IMR-90 (cell line): ENCODE measurements around the gene DCC. TPM values are rescaled to one million over a fixed set of nuclear protein-coding genes. Genes with fewer than 3 reads are reported as not detected.

Source experiments
- ATAC-seq: fragments of 200-7000 bp; cut with Tn5 transposase; 2 replicates; pipeline ENCODE4 v1.9.1; 2020; ENCODE audit warnings: low read depth, mild to moderate bottlenecking, moderate library complexity
- BruUV-seq: library from RNA; stranded (reverse); fragments of 400-500 nt; replicated peaks from 2 replicates; lab custom pipeline; 2021; lab: Mats Ljungman, UMichigan
- CTCF ChIA-PET: fragments of 300-600 bp; formaldehyde crosslinking; extraction: SDS; loops from one replicate; lab custom pipeline; 2021; ENCODE audit warnings: antibody characterized with exemption; lab: Yijun Ruan, JAX
- POLR2A ChIA-PET: fragments of 300-600 bp; sonication (Branson Sonifier 250); formaldehyde crosslinking; loops from one replicate; lab custom pipeline; 2022; ENCODE audit warnings: antibody characterized with exemption; ENCODE audit not compliant: unreplicated experiment; lab: Charles Lee
- DNase-seq: peaks from one replicate; pipeline ENCODE4 v3.0.0; 2013
- H2AFZ ChIP-seq: replicated peaks from 2 replicates; pipeline ENCODE3; 2013; ENCODE audit warnings: low read length, mild to moderate bottlenecking; ENCODE audit not compliant: poor library complexity
- H2AK5ac ChIP-seq: 2 replicates; pipeline ENCODE4 v1.6.1; 2013; ENCODE audit warnings: low read depth, low read length, inconsistent platforms
- H2AK9ac ChIP-seq: replicated peaks from 2 replicates; pipeline ENCODE3; 2013; ENCODE audit warnings: mild to moderate bottlenecking, low read depth, low read length, moderate library complexity; ENCODE audit not compliant: poor library complexity
- H2BK120ac ChIP-seq: 2 replicates; pipeline ENCODE4 v1.6.1; 2013; ENCODE audit warnings: low read depth, low read length, inconsistent platforms
- H2BK15ac ChIP-seq: 3 replicates; pipeline ENCODE4 v1.6.1; 2013; ENCODE audit warnings: low read depth, low read length, inconsistent platforms
- H2BK20ac ChIP-seq: 2 replicates; pipeline ENCODE4 v1.6.1; 2013; ENCODE audit warnings: low read depth, mild to moderate bottlenecking, inconsistent platforms, low read length, moderate library complexity
- H2BK5ac ChIP-seq: 2 replicates; pipeline ENCODE4 v1.6.1; 2013; ENCODE audit warnings: mild to moderate bottlenecking, low read depth, low read length, inconsistent platforms; ENCODE audit not compliant: poor library complexity, severe bottlenecking
- H3K14ac ChIP-seq: replicated peaks from 2 replicates; pipeline ENCODE4 v1.6.1; 2013; ENCODE audit warnings: low read depth, low read length, inconsistent platforms
- H3K18ac ChIP-seq: 2 replicates; pipeline ENCODE4 v1.6.1; 2013; ENCODE audit warnings: low read depth, low read length, control low read depth
- H3K23ac ChIP-seq: 2 replicates; pipeline ENCODE4 v1.6.1; 2013; ENCODE audit warnings: low read depth, low read length, inconsistent platforms
- H3K27ac ChIP-seq: 2 replicates; pipeline ENCODE4 v1.5.1; 2013; ENCODE audit warnings: mild to moderate bottlenecking, control low read depth, low read length; ENCODE audit not compliant: insufficient read depth
- H3K27me3 ChIP-seq: 2 replicates; pipeline ENCODE4 v1.6.1; 2013; ENCODE audit warnings: low read length; ENCODE audit not compliant: control insufficient read depth, insufficient read depth
- H3K36me3 ChIP-seq: 2 replicates; pipeline ENCODE4 v1.6.1; 2013; ENCODE audit warnings: low read length, mixed read lengths; ENCODE audit not compliant: control insufficient read depth, insufficient read depth
- H3K4ac ChIP-seq: 2 replicates; pipeline ENCODE4 v1.6.1; 2013; ENCODE audit warnings: low read depth, low read length, inconsistent platforms
- H3K4me1 ChIP-seq: 2 replicates; pipeline ENCODE4 v1.6.1; 2013; ENCODE audit warnings: low read length, mixed read lengths; ENCODE audit not compliant: control insufficient read depth, insufficient read depth
- H3K4me2 ChIP-seq: 2 replicates; pipeline ENCODE4 v1.6.1; 2013; ENCODE audit warnings: low read depth, mild to moderate bottlenecking, control low read depth, low read length, moderate library complexity
- H3K4me3 ChIP-seq: 2 replicates; pipeline ENCODE4 v1.5.1; 2013; ENCODE audit warnings: low read depth, mild to moderate bottlenecking, control low read depth, low read length, moderate library complexity; ENCODE audit not compliant: insufficient read depth
- H3K56ac ChIP-seq: 2 replicates; pipeline ENCODE4 v1.6.1; 2013; ENCODE audit warnings: low read length, inconsistent platforms; ENCODE audit not compliant: insufficient read depth; ENCODE audit errors: extremely low read depth
- H3K79me1 ChIP-seq, 2 experiments: 2 replicates each; pipeline ENCODE4 v1.6.1; 2013; ENCODE audit warnings: low read length in 2 of 2, inconsistent platforms in 1 of 2, low read depth in 1 of 2
- H3K9ac ChIP-seq: 2 replicates; pipeline ENCODE4 v1.6.1; 2013; ENCODE audit warnings: low read depth, low read length, control low read depth
- H3K9me1 ChIP-seq: 2 replicates; pipeline ENCODE4 v1.6.1; 2013; ENCODE audit warnings: low read length, inconsistent platforms; ENCODE audit not compliant: insufficient read depth
- H3K9me3 ChIP-seq: 2 replicates; pipeline ENCODE4 v1.6.1; 2013; ENCODE audit warnings: low read length; ENCODE audit not compliant: control insufficient read depth, insufficient read depth
- H4K20me1 ChIP-seq: 2 replicates; pipeline ENCODE4 v1.6.1; 2013; ENCODE audit warnings: low read length, inconsistent platforms; ENCODE audit not compliant: insufficient read depth
- H4K5ac ChIP-seq: 2 replicates; pipeline ENCODE4 v1.6.1; 2013; ENCODE audit warnings: mild to moderate bottlenecking, low read depth, low read length, control low read depth
- H4K8ac ChIP-seq, 2 experiments: 2 replicates each; pipeline ENCODE4 v1.6.1; 2013; ENCODE audit warnings: low read depth in 2 of 2, low read length in 2 of 2, control low read depth in 1 of 2, inconsistent platforms in 1 of 2
- H4K91ac ChIP-seq: 2 replicates; pipeline ENCODE4 v1.6.1; 2013; ENCODE audit warnings: low read depth, low read length, inconsistent platforms; ENCODE audit not compliant: insufficient read depth
- BHLHE40 ChIP-seq: fragments of 150-350 bp; IDR thresholded peaks from 2 replicates; pipeline ENCODE4 v1.6.1; 2016; ENCODE audit warnings: mild to moderate bottlenecking, low read depth, low read length
- CEBPB ChIP-seq: IDR thresholded peaks from 2 replicates; pipeline ENCODE4 v1.6.1; 2012; ENCODE audit warnings: low read depth, low read length, improper control_type of control experiment
- CHD1 ChIP-seq: IDR thresholded peaks from 2 replicates; pipeline ENCODE4 v1.6.1; 2012; ENCODE audit warnings: low read depth, low read length, improper control_type of control experiment
- ELK1 ChIP-seq: fragments of 150-350 bp; IDR thresholded peaks from 2 replicates; pipeline ENCODE4 v1.6.1; 2016; ENCODE audit warnings: low read depth, mild to moderate bottlenecking, low read length, moderate library complexity, borderline replicate concordance
- MAFK ChIP-seq: IDR thresholded peaks from 2 replicates; pipeline ENCODE4 v1.6.1; 2012; ENCODE audit warnings: low read depth, low read length, improper control_type of control experiment
- POLR2A ChIP-seq: IDR thresholded peaks from 2 replicates; pipeline ENCODE4 v1.6.1; 2012; ENCODE audit warnings: mild to moderate bottlenecking, low read depth, low read length
- RCOR1 ChIP-seq: IDR thresholded peaks from 2 replicates; pipeline ENCODE4 v1.6.1; 2012; ENCODE audit warnings: mild to moderate bottlenecking, low read length, improper control_type of control experiment; ENCODE audit not compliant: insufficient replicate concordance
- WGBS, 2 experiments: methylation state at CpG; one replicate each; pipeline versions ENCODE4 v1.1.5 to v1.1.7; 2013; ENCODE audit warnings: missing lambda C conversion rate in 2 of 2; ENCODE audit not compliant: insufficient read length in 1 of 2; ENCODE audit errors: extremely low coverage in 2 of 2; 5-methylcytosine and 5-hydroxymethylcytosine counted together
- dilution Hi-C: fragments of 300-500 bp; cut with HindIII; formaldehyde crosslinking; loops from one replicate; pipeline ENCODE4 v1.14.3; 2018; ENCODE audit warnings: low sequenced_read_pairs; ENCODE audit not compliant: unreplicated experiment
- in situ Hi-C: fragments of 300-500 bp; cut with MboI; formaldehyde crosslinking; loops from 3 replicates; pipeline ENCODE4 v1.14.3; 2019; ENCODE audit warnings: low sequenced_read_pairs, inconsistent platforms, mixed read lengths
- intact Hi-C: fragments of 100-400 bp; cut with micrococcal nuclease; formaldehyde crosslinking; loops from 2 replicates; pipeline ENCODE4 v1.10.0; 2022
- polyA plus RNA-seq, 3 experiments: library from polyadenylated mRNA; depleted of rRNA; stranded (reverse); fragments of >200 nt; gene quantifications; 2 replicates each; pipeline ENCODE4 v1.2.3, GENCODE V29; 2012; ENCODE audit warnings: low replicate concordance in 1 of 3
- total RNA-seq: library from RNA; depleted of rRNA; stranded (reverse); fragments of >200 nt; gene quantifications from 2 replicates; pipeline ENCODE4 v1.2.3, GENCODE V29; 2012

The DCC gene
- total and polyA plus RNA-seq, 2 of the 4 experiments (the other 2 are of a cell fraction): 0.31 to 0.54 TPM

DNA sequence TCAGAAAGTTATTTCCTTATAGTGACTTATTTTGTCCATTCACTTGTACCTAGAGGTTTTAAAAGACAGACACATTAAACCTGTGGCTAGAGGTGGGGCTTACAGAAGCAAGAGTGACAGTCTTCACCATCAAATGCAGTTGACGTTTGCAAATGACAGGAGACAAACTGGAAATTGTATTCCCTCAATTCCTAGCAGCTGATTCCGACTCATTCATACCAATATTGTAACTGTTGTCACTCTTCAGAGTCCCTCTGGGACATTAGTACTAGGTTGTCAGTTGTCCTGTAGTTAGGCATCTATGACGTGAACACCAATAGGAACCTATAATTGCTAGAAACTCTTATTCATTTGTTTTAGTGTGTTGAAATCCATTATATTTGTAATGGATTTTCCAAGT, 794.7 kb downstream of the DCC start:
- Histone ChIP-seq H3K9ac (no peak overlapping the region), H3K4me1 (no peaks in the 10 kb centered on the region), H2BK15ac (no peak overlapping the region), H3K18ac (no peak overlapping the region), H3K27ac (no peak overlapping the region), H3K56ac (no peak overlapping the region), H4K20me1 (no peaks in the 10 kb centered on the region), H2AK9ac (no peak overlapping the region), H2BK120ac (no peak overlapping the region), H2BK5ac (no peak overlapping the region), H3K79me1 (no peaks in the 10 kb centered on the region), H4K5ac (no peak overlapping the region), H2BK20ac (no peak overlapping the region), H3K27me3 (no peaks in the 10 kb centered on the region), H2AFZ (no peak overlapping the region), H3K23ac (no peak overlapping the region), H3K4me3 (no peak overlapping the region), H3K4ac (no peak overlapping the region), H3K9me3 (peaks cover 10% of the 10 kb centered on the region), H3K9me1 (no peaks in the 10 kb centered on the region), H3K36me3 (no peaks in the 10 kb centered on the region), H4K91ac (no peak overlapping the region), H3K4me2 (no peak overlapping the region), H4K8ac (no peak overlapping the region), H3K14ac (no peak overlapping the region), H2AK5ac (no peak overlapping the region)
- ATAC-seq (no peak), DNase-seq (no peak)
- POLR2A ChIA-PET: no interaction called here
- dilution Hi-C loops (no loop called here), in situ Hi-C loops (no loop called here), intact Hi-C loops (no loop called here)
- CTCF ChIA-PET: no interaction called here
- TF ChIP-seq MAFK (no peak), BHLHE40 (no peak), ELK1 (no peak), CEBPB (no peak), RCOR1 (no peak), POLR2A (no peak), CHD1 (no peak)
- no TSS peak for BruUV-seq
- no CpG with 5 or more reads among the region's 3 CpGs for WGBS, 2 experiments
